Caco-2 (cell line): Measurements from ENCODE around the gene RBKS. TPM values are rescaled to one million over a fixed set of nuclear protein-coding genes. Genes with fewer than 3 reads are reported as not detected.

Experiments
- BruUV-seq: library from RNA; stranded (reverse); fragments of 400-500 nt; replicated peaks from 2 replicates; lab custom pipeline; 2021; lab: Mats Ljungman, UMichigan
- CTCF ChIA-PET: fragments of 300-600 bp; sonication (Branson Sonifier 250); formaldehyde crosslinking; loops from one replicate; lab custom pipeline; 2022; ENCODE audit warnings: antibody characterized with exemption; lab: Charles Lee
- POLR2A ChIA-PET: fragments of 300-600 bp; sonication (Branson Sonifier 250); formaldehyde crosslinking; loops from one replicate; lab custom pipeline; 2022; ENCODE audit warnings: antibody characterized with exemption; lab: Charles Lee
- DNase-seq, 2 experiments: peaks; one replicate each; pipeline versions ENCODE4 v3.0.0 to v3.0.0-alpha.2; 2020 to 2022
- H3K27me3 ChIP-seq: replicated peaks from 2 replicates; pipeline ENCODE4 v1.6.0; 2011; ENCODE audit warnings: low read length; ENCODE audit not compliant: control insufficient read depth, insufficient read depth
- H3K36me3 ChIP-seq: 2 replicates; pipeline ENCODE4 v1.5.1; 2011; ENCODE audit warnings: low read length; ENCODE audit not compliant: control insufficient read depth, insufficient read depth
- H3K4me1 ChIP-seq: fragments of 250-450 bp; sonication (Bioruptor Pico); 2 replicates; pipeline ENCODE4 v1.5.1; 2020; ENCODE audit warnings: mild to moderate bottlenecking
- H3K4me3 ChIP-seq: 2 replicates; pipeline ENCODE4 v1.5.1; 2011; ENCODE audit warnings: low read depth, mild to moderate bottlenecking, control low read depth, low read length
- H3K9me3 ChIP-seq: fragments of 250-450 bp; sonication (Bioruptor Pico); 2 replicates; pipeline ENCODE4 v1.5.1; 2020; ENCODE audit warnings: mild to moderate bottlenecking, moderate library complexity
- H3K27ac Mint-ChIP-seq: one replicate; pipeline ENCODE4 v1.8.0; 2022; ENCODE audit warnings: mixed read lengths; ENCODE audit not compliant: unreplicated experiment
- H3K27me3 Mint-ChIP-seq: one replicate; pipeline ENCODE4 v1.8.0; 2022; ENCODE audit warnings: mixed read lengths; ENCODE audit not compliant: insufficient read depth, unreplicated experiment
- H3K36me3 Mint-ChIP-seq: one replicate; pipeline ENCODE4 v1.8.0; 2022; ENCODE audit warnings: mild to moderate bottlenecking, mixed read lengths; ENCODE audit not compliant: insufficient read depth, unreplicated experiment
- H3K4me1 Mint-ChIP-seq: one replicate; pipeline ENCODE4 v1.8.0; 2022; ENCODE audit warnings: low read depth, mixed read lengths; ENCODE audit not compliant: unreplicated experiment
- H3K4me3 Mint-ChIP-seq: one replicate; pipeline ENCODE4 v1.8.0; 2022; ENCODE audit warnings: mild to moderate bottlenecking, moderate library complexity, mixed read lengths; ENCODE audit not compliant: unreplicated experiment
- H3K9me3 Mint-ChIP-seq: one replicate; pipeline ENCODE4 v1.8.0; 2022; ENCODE audit warnings: mixed read lengths; ENCODE audit not compliant: unreplicated experiment
- intact Hi-C: fragments of 100-400 bp; cut with micrococcal nuclease; formaldehyde crosslinking; loops from one replicate; pipeline ENCODE4 v1.10.0; 2022; ENCODE audit not compliant: unreplicated experiment
- total RNA-seq: library from RNA; stranded (reverse); gene quantifications from 2 replicates; pipeline ENCODE4 v1.2.3, GENCODE V29; 2022
- TF ChIP-seq, protein P1 (sequence below), 2 experiments: fragments of 200-600 bp in 1 of 2; IDR thresholded peaks; 1 replicate in 1 of 2; 2 replicates in 1 of 2; pipeline versions ENCODE4 v1.5.1 to v1.8.0; 2011 to 2022; ENCODE audit warnings: antibody characterized with exemption in 1 of 2, control low read depth in 1 of 2, inconsistent platforms in 1 of 2, low read depth in 1 of 2, low read length in 1 of 2, mild to moderate bottlenecking in 1 of 2, moderate library complexity in 1 of 2; ENCODE audit not compliant: insufficient read depth in 1 of 2, severe bottlenecking in 1 of 2, unreplicated experiment in 1 of 2

Gene RBKS
- total RNA-seq, 1 experiment from 2014 or later, result 7.4 TPM

DNA sequence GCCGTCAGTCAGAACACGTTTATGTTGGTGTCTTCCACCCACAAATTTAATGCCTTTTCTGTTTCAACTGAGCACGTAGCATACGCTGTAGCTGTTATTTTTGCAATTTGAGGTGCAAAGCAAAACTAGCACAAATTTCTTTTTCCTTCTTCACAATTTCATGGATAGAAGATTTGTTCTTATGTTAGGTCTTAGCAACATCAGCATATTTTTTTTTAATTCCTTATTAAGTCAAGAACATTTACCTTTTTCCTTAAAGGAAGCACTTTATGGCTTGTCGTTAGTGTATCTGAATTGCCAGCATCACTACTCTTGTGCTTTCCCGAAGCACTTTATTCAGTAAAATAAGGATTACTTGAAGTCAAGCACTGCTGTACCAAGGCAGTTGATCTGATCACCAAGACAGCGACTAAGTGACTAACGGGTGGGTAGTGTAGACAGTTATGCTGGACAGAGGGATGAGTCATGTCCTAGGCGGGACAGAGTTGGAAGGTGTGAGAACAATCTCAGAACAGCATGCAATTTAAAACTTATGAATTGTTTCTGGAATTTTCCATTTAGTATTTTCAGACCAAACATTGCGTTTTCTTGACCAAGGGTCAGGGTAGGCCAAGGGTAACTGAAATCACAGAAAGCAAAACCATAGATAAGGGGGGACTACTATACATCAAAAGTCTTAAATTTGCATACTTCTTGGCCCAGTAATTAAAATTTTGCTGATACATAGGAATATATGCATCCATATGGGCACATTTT, 13.6 kb upstream of the RBKS start:
- ChIA-PET CTCF (no interaction called here), POLR2A (interaction anchor here (0.5 kb wide), 1 partner anchor 14 kb away, joined by 4 read pairs; the partner anchor contains the start of genes BABAM2 and RBKS)
- Mint-ChIP-seq H3K27me3 (no peaks in the 10 kb centered on the region), H3K9me3 (no peaks in the 10 kb centered on the region), H3K36me3 (peaks cover 6% of the 10 kb centered on the region), H3K27ac (no peak overlapping the region), H3K4me3 (no peak overlapping the region), H3K4me1 (no peaks in the 10 kb centered on the region)
- Histone ChIP-seq H3K4me1 (no peaks in the 10 kb centered on the region), H3K36me3 (no peaks in the 10 kb centered on the region), H3K27me3 (no peaks in the 10 kb centered on the region), H3K9me3 (no peaks in the 10 kb centered on the region), H3K4me3 (no peak overlapping the region)
- no TSS peak for BruUV-seq
- intact Hi-C loops, result no loop called here
- DNase-seq, result no peak
- TF ChIP-seq, protein P1, sequence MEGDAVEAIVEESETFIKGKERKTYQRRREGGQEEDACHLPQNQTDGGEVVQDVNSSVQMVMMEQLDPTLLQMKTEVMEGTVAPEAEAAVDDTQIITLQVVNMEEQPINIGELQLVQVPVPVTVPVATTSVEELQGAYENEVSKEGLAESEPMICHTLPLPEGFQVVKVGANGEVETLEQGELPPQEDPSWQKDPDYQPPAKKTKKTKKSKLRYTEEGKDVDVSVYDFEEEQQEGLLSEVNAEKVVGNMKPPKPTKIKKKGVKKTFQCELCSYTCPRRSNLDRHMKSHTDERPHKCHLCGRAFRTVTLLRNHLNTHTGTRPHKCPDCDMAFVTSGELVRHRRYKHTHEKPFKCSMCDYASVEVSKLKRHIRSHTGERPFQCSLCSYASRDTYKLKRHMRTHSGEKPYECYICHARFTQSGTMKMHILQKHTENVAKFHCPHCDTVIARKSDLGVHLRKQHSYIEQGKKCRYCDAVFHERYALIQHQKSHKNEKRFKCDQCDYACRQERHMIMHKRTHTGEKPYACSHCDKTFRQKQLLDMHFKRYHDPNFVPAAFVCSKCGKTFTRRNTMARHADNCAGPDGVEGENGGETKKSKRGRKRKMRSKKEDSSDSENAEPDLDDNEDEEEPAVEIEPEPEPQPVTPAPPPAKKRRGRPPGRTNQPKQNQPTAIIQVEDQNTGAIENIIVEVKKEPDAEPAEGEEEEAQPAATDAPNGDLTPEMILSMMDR (IDR thresholded peaks at IDR 0.05; ENCODE audit: insufficient read depth in 1 of 2, low read depth in 1 of 2, low read length in 1 of 2, severe bottlenecking in 1 of 2, unreplicated experiment in 1 of 2), result no peak

DNA sequence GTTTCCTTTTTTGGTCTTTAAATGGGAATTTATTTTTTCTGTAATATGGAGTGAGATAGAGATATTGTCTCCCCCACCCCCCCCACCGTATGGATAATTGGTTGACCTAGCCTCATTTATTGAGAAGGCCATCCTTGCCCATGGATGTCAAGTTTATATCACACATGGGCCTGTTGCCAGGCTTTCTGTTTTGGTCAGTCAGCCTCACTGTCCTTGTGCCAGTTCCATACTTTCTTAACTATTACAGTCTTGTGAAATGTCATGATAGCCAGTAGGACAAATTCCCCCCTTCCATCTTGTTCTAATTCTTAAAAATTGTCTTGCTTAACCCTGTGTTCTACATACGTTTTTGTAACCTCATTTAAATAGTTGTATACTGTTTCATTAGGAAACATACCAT, 12.8 kb upstream of the RBKS start:
- Mint-ChIP-seq H3K4me1 (no peaks in the 10 kb centered on the region), H3K36me3 (peaks cover 6% of the 10 kb centered on the region), H3K27me3 (no peaks in the 10 kb centered on the region), H3K27ac (no peak overlapping the region), H3K4me3 (no peak overlapping the region), H3K9me3 (no peaks in the 10 kb centered on the region)
- no peak for DNase-seq
- Histone ChIP-seq H3K27me3 (no peaks in the 10 kb centered on the region), H3K36me3 (no peaks in the 10 kb centered on the region), H3K9me3 (no peaks in the 10 kb centered on the region), H3K4me1 (no peaks in the 10 kb centered on the region), H3K4me3 (no peak overlapping the region)
- TF ChIP-seq, protein P1 (IDR thresholded peaks at IDR 0.05; ENCODE audit: insufficient read depth in 1 of 2, low read depth in 1 of 2, low read length in 1 of 2, severe bottlenecking in 1 of 2, unreplicated experiment in 1 of 2), result no peak
- CTCF ChIA-PET, result no interaction called here
- BruUV-seq, result no TSS peak
- intact Hi-C loops, result no loop called here
- POLR2A ChIA-PET, result no interaction called here

DNA sequence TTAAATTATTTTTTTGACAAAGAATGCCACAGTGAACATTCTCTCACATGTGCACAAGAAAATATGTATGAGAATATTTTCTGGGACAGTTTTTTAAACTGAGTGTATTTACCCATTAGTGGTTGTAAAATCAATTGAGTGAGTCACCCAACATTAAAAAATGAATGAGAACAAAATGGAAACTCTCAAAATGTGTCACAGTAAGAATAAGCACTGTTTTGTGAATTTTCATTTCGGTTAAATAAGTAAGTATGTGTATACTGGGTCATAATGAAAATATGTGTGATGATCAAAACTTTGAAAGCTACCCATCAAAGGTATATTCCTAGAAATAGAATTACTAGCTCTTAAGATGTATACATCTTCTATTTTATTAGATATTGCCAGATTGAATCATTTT, 11.9 kb upstream of the RBKS start:
- H3K9me3 Mint-ChIP-seq, result no peaks in the 10 kb centered on the region
- TF ChIP-seq, protein P1 (IDR thresholded peaks at IDR 0.05; ENCODE audit: insufficient read depth in 1 of 2, low read depth in 1 of 2, low read length in 1 of 2, severe bottlenecking in 1 of 2, unreplicated experiment in 1 of 2), result no peak
- peaks cover 6% of the 10 kb centered on the region for H3K36me3 Mint-ChIP-seq
- no peaks in the 10 kb centered on the region for H3K36me3 ChIP-seq
- H3K4me1 ChIP-seq, result no peaks in the 10 kb centered on the region
- BruUV-seq, result no TSS peak
- H3K27ac Mint-ChIP-seq, result no peak overlapping the region
- DNase-seq, result no peak
- no peaks in the 10 kb centered on the region for H3K9me3 ChIP-seq
- POLR2A ChIA-PET, result no interaction called here
- no peaks in the 10 kb centered on the region for H3K27me3 ChIP-seq
- no peak overlapping the region for H3K4me3 Mint-ChIP-seq
- intact Hi-C loops, result no loop called here
- CTCF ChIA-PET, result no interaction called here
- no peaks in the 10 kb centered on the region for H3K4me1 Mint-ChIP-seq
- H3K27me3 Mint-ChIP-seq, result no peaks in the 10 kb centered on the region
- H3K4me3 ChIP-seq, result no peak overlapping the region
